ENCODE measurements around the gene EIF3K. TPM values are rescaled to one million over a fixed set of nuclear protein-coding genes. Genes with fewer than 3 reads are reported as not detected.

The EIF3K gene
- total RNA-seq, 1 experiment from 2014 or later = 2,011 TPM

- Histone ChIP-seq H3K9me3 (ENCODE audit: control insufficient read depth, insufficient read depth, low read depth, low read length) (no peaks in the 10 kb centered on the region), H3K36me3 (ENCODE audit: control insufficient read depth, insufficient read depth, low read length) (peaks cover 13% of the 10 kb centered on the region), H3K27me3 (ENCODE audit: control insufficient read depth, insufficient read depth, low read length) (no peaks in the 10 kb centered on the region), H3K27ac (ENCODE audit: low read length) (no peak overlapping the region), H3K4me3 (ENCODE audit: low read depth in 2 of 2, low read length in 2 of 2) (no peak overlapping the region), H3K4me1 (ENCODE audit: control insufficient read depth, insufficient read depth, low read length) (peaks cover 8% of the 10 kb centered on the region)
- CTCF ChIA-PET = interaction anchor here (0.6 to 1.1 kb wide), 4 partner anchors 36 to 1665 kb away, joined by 3 to 7 read pairs (median 4); no protein-coding TSS in a partner anchor
- no TSS peak for BruUV-seq (replicated peaks)
- POLR2A ChIA-PET = interaction anchor here (0.6 to 1.6 kb wide), 3 partner anchors 26 to 761 kb away, joined by 3 to 13 read pairs (median 5); no protein-coding TSS in a partner anchor
- intact Hi-C loops (cut with micrococcal nuclease; ENCODE audit: unreplicated experiment) (no loop called here), in situ Hi-C loops (cut with HindIII; ENCODE audit: low pct_unique_long_range_greater_than_20kb, low sequenced_read_pairs) (no loop called here)
- ATAC-seq (peak; percentile 15), DNase-seq (ENCODE audit: low read depth, low spot score) (no peak)
- TF ChIP-seq, protein P1, sequence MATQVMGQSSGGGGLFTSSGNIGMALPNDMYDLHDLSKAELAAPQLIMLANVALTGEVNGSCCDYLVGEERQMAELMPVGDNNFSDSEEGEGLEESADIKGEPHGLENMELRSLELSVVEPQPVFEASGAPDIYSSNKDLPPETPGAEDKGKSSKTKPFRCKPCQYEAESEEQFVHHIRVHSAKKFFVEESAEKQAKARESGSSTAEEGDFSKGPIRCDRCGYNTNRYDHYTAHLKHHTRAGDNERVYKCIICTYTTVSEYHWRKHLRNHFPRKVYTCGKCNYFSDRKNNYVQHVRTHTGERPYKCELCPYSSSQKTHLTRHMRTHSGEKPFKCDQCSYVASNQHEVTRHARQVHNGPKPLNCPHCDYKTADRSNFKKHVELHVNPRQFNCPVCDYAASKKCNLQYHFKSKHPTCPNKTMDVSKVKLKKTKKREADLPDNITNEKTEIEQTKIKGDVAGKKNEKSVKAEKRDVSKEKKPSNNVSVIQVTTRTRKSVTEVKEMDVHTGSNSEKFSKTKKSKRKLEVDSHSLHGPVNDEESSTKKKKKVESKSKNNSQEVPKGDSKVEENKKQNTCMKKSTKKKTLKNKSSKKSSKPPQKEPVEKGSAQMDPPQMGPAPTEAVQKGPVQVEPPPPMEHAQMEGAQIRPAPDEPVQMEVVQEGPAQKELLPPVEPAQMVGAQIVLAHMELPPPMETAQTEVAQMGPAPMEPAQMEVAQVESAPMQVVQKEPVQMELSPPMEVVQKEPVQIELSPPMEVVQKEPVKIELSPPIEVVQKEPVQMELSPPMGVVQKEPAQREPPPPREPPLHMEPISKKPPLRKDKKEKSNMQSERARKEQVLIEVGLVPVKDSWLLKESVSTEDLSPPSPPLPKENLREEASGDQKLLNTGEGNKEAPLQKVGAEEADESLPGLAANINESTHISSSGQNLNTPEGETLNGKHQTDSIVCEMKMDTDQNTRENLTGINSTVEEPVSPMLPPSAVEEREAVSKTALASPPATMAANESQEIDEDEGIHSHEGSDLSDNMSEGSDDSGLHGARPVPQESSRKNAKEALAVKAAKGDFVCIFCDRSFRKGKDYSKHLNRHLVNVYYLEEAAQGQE (IDR thresholded peaks at IDR 0.05; ENCODE audit: insufficient read depth in 1 of 2, low read depth in 2 of 2, low read length in 1 of 2) = no peak
- TF ChIP-seq POLR2AphosphoS5 (IDR thresholded peaks at IDR 0.05; ENCODE audit: low read depth, low read length) (no peak), SIN3A (IDR thresholded peaks at IDR 0.05; ENCODE audit: borderline replicate concordance, insufficient read depth, low read depth, low read length) (no peak), TCF7L2 (IDR thresholded peaks at IDR 0.05; ENCODE audit: low read depth, low read length) (no peak)
- TF ChIP-seq, protein P2, sequence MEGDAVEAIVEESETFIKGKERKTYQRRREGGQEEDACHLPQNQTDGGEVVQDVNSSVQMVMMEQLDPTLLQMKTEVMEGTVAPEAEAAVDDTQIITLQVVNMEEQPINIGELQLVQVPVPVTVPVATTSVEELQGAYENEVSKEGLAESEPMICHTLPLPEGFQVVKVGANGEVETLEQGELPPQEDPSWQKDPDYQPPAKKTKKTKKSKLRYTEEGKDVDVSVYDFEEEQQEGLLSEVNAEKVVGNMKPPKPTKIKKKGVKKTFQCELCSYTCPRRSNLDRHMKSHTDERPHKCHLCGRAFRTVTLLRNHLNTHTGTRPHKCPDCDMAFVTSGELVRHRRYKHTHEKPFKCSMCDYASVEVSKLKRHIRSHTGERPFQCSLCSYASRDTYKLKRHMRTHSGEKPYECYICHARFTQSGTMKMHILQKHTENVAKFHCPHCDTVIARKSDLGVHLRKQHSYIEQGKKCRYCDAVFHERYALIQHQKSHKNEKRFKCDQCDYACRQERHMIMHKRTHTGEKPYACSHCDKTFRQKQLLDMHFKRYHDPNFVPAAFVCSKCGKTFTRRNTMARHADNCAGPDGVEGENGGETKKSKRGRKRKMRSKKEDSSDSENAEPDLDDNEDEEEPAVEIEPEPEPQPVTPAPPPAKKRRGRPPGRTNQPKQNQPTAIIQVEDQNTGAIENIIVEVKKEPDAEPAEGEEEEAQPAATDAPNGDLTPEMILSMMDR (IDR thresholded peaks at IDR 0.05) = no peak
These were observed 21.4 kb downstream of the EIF3K start for GRCh38 chr19:38640368-38640767.

DNA sequence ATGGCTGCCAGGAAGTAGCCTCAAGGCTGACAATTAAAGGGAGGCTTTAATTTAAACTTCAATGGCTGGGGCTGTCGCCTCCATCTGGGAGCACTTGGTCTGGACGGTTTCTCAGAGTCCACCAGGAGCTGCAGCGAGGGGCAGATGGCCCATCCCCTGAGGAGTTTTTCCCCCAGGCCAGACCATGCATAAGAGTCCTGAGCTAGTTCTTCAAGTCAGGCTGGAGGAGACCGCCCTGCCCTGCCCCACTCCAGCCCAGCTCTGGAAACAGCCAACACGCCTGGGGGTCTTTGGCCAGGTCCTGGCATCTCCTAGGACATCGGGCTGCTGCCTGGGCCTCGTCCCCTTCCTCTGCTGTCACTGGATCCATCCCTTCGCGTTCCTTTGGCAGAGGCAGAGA lies 23.2 kb downstream of the EIF3K start:
- intact Hi-C loops (cut with micrococcal nuclease; ENCODE audit: unreplicated experiment) (no loop called here), in situ Hi-C loops (cut with HindIII; ENCODE audit: low pct_unique_long_range_greater_than_20kb, low sequenced_read_pairs) (no loop called here)
- Histone ChIP-seq H3K4me3 (ENCODE audit: low read depth in 2 of 2, low read length in 2 of 2) (no peak overlapping the region), H3K27ac (ENCODE audit: low read length) (no peak overlapping the region), H3K36me3 (ENCODE audit: control insufficient read depth, insufficient read depth, low read length) (no peaks in the 10 kb centered on the region), H3K27me3 (ENCODE audit: control insufficient read depth, insufficient read depth, low read length) (no peaks in the 10 kb centered on the region), H3K4me1 (ENCODE audit: control insufficient read depth, insufficient read depth, low read length) (peaks cover 3% of the 10 kb centered on the region; the same call in 1 of the 2 replicates), H3K9me3 (ENCODE audit: control insufficient read depth, insufficient read depth, low read depth, low read length) (no peaks in the 10 kb centered on the region)
- ChIA-PET POLR2A (interaction anchor here (0.6 to 1.0 kb wide), 4 partner anchors 16 to 176 kb away, joined by 3 to 6 read pairs (median 4); no protein-coding TSS in a partner anchor), CTCF (interaction anchor here (0.6 to 1.9 kb wide), 9 partner anchors 8 to 1683 kb away, joined by 3 to 11 read pairs (median 6); partner anchors contain the start of gene NFKBIB)
- ATAC-seq (0 out of 2 replicates have a peak, but pooled peaks have one; percentile 0), DNase-seq (ENCODE audit: low read depth, low spot score) (no peak)
- BruUV-seq (replicated peaks) = no TSS peak
- TF ChIP-seq SIN3A (IDR thresholded peaks at IDR 0.05; ENCODE audit: borderline replicate concordance, insufficient read depth, low read depth, low read length) = no peak
- TF ChIP-seq, protein P1 (IDR thresholded peaks at IDR 0.05; ENCODE audit: insufficient read depth in 1 of 2, low read depth in 2 of 2, low read length in 1 of 2) = no peak
- TF ChIP-seq TCF7L2 (IDR thresholded peaks at IDR 0.05; ENCODE audit: low read depth, low read length) = no peak
- TF ChIP-seq, protein P2 (IDR thresholded peaks at IDR 0.05) = no peak
- TF ChIP-seq POLR2AphosphoS5 (IDR thresholded peaks at IDR 0.05; ENCODE audit: low read depth, low read length) = no peak
